ENCODE data around the gene SLC41A2.
"Not testable (repeated sequence)": the region's sequence is repeated elsewhere in the genome, so short reads cannot be mapped to it uniquely, and the experiment has no call there.

The SLC41A2 gene

DNA sequence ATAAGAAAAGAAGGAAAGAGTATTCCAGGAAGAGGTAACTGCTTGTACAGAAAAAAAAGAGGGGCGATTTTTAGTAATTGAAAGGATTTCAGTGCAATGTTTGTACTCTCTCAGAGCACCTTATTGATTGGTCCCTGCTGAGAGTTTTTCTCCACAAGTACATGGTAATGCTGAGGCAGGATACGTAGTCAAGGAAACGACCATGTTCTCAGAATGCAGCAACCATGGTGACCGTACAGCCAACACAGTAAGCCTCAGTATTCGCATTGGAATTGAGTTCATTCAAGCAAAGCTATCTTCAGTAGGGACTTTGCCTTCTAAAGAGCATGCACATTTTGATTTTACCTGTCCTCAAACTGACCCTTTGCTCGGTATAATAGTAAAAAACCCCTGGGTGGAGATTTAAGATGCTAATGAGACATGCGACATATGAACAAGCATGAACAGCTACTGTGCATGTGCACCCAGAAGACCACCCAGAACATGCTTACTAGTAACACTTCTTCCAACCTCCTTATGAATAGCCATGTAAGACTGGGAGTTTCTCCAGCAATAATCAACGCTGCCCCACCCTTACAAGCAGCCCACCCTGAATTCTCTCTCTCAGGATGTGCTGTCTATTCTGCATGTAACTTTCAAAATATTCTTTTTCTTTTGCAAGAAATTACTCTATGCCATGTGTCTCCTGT, 6.2 kb upstream of the SLC41A2 start:
- no peak for DNase-seq (ENCODE audit: low read depth in 2 of 2)

DNA sequence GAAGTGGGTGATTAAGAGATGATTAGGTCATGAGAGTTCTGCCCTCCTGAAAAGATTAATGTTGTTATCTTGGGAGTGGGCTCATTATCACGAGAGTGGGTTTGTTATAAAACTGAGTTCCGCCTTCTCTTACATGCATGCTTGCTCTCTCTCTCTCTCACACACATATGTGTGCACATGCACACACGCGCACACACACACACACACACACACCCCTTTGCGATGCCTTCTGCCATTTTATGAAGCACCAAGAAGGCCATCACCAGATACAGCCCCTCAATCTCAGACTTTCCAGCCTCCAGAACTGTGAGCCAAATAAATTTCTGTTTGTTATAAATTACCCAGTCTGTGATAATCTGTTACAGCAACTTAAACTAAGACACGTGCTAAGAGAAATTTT, 5.7 kb upstream of the SLC41A2 start:
- DNase-seq (ENCODE audit: low read depth in 2 of 2): no peak

DNA sequence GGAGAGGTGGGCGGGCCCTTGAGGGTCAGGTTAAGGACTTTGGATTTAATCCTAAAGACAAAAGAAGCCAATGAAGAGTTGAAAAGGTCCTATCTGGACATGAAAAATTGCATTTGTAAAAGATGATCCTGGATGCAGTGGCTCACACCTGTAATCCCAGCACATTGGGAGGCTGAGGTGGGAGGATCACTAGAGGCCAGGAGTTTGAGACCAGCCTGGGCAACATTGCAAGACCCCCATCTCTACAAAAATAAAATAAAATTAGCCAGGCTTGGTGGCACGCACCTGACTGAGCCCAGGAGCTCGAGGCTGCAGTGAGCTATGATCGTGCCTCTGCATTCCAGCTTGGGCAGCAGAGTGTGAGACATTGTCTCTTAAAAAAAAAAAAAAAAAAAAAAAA, 2.4 kb upstream of the SLC41A2 start:
- no peak for DNase-seq (ENCODE audit: low read depth in 2 of 2)

DNA sequence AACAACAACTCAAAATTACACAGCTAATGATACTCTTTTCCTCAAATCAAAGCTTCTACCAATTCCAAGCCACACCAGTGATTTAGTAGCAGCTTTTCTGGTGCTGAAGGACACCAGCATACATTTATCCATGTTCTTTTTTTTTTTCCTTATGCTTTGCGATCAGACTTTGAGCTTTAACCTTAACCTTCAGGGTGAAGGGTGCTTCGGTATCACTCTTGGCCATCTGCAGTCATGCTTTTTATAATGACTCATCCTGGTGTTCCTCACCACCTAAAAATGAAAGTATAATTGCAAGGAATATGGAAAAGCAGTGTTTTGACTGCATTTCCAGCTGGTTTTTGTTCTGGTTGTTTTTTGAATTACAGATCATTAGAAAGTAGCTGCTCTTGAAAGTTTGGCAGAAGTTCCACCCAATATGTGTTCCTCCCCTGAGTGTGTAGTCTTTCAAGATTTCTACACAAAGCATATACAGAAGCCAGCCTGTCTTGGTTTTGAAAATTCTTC, 1.3 kb upstream of the SLC41A2 start:
- DNase-seq (ENCODE audit: low read depth in 2 of 2): no peak

DNA sequence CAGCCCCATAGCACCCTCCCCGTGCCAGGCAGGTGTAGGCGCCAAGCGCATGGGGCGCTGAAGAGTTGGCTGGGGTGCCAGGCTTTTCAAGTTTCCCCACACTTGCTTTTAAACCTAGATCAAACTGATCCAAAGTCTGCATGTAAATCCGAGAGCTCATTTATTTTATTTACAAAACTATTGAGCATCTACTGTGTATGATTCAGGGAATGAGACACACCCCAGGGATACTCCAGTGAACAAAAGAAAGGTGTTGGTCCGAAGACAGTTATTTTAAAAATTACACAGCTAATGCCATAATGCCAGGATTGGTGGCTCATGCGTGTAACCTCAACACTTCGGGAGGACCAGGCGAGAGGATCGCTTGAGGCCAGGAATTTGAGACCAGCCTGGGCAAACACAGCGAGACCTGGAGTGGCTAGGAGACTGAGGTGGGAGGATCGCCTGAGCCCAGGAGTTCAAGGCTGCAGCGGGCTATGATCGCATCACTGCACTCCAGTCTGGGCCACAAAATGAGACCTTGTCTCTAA, 780 bp upstream of the SLC41A2 start:
- DNase-seq (ENCODE audit: low read depth in 2 of 2): no peak

DNA sequence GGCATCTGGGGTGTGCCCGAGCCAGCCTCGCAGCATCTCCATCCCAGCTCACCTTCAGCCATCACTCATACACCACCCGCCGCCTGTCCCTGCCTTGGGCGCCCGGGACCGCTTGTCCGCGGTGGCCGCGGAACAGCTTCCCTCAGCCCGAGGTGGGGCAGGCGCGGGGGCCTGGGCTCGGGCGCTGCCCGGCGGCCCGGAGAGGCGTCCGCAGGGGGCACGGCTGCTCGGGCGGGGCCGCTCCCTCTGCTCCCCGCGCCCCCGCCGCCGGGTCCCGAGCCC, 430 bp downstream of the SLC41A2 start:
- no peak for DNase-seq (ENCODE audit: low read depth in 2 of 2)

DNA sequence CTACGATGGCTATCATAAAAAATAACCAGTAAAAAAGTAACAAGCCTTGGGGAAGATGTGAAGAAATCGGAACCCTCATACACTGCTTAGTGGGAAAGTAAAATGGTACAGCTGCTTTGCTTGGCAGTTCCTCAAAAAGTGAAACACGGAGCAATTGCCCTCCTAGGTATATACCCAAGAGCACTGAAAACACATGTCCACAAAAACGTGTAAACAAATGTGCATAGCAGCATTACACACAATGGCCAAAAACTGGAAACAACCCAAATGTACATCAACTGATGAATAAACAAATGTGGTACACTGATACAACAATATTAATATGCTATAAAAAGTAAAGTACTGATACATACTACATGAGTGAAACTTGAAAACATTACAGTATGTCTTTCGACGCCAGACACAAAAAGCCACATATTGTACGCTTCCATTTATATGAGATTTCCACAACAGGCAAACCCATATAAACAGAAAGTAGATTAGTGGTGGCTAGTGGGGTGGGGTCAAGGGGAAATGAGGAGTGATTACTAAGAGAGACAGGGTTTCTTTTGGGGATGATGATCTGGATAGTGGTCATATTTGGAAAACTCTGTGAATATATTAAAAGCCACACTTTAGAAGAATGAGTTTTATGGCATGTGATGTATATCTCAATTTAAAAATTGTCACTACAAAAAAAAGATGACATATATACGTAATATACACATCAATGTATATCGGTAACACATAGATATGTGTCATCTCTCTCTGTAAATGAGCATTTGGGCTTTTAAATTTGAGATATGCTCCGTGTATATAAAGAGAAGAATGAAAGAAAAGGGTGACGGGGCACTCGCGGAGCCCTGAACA, 996 bp downstream of the SLC41A2 start:
- DNase-seq (ENCODE audit: low read depth in 2 of 2): no peak

DNA sequence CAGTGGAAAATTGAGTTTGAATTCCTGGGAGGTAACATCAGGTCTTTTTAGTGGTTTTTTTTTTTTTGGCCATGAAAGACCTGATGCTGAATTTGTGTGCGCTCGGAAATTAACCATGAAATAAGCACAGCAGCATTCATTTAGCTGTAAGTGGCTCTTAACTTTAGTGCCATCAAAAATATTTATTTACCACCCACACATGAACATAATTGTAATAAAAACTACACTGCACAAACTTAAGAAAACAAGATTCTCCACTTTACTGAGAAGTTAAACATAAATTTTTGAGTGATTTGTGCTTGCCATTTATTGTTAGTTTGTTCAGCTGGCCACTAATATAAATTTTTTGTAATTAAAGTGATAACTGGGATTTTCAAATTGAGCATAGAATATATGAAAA, 2.4 kb downstream of the SLC41A2 start:
- DNase-seq (ENCODE audit: low read depth in 2 of 2): no peak

DNA sequence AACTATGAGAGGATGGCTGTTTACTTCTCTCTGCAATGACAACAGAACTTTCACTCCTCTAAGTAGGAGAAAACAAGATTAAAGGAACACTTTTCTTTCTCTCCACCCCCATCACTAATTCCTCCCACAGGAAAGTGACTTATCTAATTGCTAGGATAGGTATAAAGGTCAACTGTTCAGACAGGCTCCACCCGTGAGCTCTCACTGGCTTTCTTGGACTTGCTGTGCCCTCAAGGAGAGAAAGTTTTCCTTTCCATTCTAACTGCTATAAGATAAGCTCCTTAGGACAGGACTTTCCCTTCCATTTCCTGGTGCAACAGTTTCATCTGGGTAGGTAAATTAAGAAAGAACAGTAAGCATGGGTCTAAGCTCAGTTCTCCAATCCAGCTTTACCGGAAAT, 4.8 kb downstream of the SLC41A2 start:
- no peak for DNase-seq (ENCODE audit: low read depth in 2 of 2)

DNA sequence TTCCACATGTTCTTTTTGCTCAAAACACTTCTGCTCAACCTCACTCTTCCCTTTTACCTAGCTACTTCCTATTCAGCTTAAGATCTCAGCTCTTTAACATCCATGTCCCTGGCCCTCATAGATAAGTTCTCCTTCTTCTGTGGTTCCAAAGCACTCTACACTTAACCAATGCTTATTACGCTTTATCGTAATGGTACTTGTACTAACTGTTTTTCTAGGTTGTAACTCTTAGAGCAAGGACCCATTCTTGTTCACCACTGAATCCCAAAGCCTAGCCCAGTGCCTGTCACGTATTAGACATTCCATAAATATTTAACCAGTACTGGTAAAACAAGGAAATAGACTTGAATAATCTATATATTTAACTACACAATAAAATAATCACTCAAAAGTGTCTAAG, 5.3 kb downstream of the SLC41A2 start:
- DNase-seq (ENCODE audit: low read depth in 2 of 2): no peak

DNA sequence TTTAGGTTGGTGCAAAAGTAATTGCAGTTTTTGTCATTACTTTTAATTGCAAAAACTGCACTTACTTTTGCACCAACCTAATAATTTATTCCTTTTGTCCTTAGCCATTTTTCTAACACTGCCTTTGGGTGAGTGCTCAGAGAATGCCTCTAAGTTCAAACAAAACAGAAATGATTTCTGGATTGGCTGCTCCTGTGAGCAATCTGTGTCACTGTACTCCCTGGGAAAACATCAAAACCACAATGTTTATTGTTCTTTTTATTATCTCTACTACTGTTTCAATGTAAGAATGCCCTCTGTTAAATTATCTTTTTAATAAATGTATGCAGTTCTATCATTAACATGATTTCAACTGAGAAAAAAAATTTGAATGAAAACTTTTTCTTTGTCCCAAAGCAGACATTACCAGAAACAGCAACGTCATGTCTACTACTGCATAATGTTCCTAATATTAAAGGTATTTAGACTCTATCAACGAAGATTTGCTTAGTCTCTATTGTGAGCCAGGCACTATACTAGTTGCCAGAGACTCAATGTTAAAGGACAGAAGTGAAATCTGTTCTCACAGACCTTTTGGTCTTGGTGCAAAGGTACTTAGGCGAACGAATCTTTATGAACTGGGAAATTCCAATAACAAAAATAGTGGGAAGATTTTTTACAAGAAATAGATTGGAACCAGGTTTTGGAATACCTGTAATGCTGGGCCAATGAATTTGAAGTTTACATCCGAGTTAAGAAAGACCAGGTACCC, 6.2 kb downstream of the SLC41A2 start:
- DNase-seq (ENCODE audit: low read depth in 2 of 2): no peak

DNA sequence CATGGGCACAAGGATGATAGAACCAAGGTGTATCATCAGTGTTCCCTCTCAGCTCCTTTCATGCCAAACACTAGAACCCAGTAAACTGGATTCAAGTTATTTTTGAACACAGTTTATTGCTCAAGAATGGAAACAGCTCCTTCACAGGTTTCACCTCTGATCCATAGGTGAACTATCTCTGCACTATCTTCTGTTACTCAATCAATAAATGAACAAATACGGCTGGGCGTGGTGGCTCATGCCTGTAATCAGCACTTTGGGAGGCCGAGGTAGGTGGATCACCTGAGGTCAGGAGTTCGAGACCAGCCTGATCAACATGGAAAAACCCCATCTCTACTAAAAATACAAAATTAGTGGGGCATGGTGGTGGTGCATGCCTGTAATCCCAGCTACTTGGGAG, 9.4 kb downstream of the SLC41A2 start:
- not testable (repeated sequence) for DNase-seq (ENCODE audit: low read depth in 2 of 2)

DNA sequence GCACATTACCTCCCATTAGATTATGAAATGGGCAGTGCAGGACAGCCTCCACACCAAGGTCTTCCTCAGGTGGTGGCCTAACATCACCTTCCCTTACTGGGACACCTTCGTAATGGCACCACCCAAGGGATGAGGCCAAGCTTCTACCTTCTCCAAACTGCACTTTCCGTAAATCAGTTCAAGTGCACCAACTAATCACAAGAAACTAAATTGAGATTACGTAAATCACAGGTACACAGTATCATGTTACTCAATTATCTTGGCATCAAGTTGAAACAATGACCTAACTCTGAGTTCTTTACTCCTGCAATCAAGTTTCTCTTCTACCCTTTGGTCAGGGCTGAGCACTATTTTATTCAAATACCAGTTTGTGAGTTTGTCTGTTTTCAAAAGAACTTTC, 13.8 kb downstream of the SLC41A2 start:
- DNase-seq (ENCODE audit: low read depth in 2 of 2): no peak

DNA sequence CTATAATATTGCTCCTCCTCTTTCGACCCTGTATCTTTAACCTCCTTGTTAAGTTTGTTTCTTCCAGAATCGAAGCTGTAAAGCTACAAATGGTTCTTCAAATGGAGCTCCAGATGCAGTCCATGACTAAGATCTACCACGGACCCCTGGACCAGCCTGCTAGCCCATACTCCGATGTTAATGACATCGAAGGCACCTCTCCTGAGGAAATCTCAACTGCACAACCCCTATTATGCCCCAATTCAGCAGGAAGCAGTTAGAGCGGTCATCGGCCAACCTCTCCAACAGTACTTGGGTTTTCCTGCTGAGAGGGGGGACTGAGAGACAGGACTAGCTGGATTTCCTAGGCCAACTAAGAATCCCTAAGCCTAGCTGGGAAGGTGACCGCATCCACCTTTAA, 14.7 kb downstream of the SLC41A2 start:
- not testable (repeated sequence) for DNase-seq (ENCODE audit: low read depth in 2 of 2)

DNA sequence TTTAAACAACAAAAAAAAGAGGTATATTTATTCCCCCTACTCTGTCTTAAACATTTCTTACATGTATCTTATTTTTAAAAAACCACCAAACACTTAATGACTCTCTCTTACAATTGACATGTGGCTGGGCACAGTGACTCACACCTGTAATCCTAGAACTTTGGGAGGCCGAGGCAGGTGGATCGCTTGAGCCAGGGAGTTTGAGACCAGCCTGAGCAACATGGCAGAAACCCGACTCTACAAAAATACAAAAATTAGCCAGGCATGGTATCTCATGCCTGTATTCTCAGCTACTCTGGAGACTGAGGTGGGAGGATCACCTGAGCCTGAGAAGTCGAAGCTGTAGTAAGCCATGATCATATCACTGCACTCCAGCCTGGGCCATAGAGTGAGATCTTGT, 16.0 kb downstream of the SLC41A2 start:
- DNase-seq (ENCODE audit: low read depth in 2 of 2): no peak

DNA sequence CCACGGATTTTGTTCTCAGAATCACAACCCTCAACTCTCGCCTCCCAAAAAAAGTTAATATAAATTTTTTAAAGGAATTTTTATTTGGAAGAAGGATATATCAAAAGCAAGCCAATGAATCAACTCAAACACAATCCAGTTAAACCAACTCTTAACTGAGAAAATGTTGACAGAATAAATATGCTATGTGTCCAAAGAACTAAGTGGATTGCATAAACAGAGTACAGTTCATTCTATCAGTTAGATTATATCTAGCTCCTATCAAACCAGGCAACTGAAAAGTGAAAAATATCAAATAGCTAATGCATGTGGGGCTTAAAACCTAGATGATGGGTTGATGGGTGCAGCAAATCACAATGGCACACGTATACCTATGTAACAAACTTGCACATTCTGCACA, 16.6 kb downstream of the SLC41A2 start:
- DNase-seq (ENCODE audit: low read depth in 2 of 2): no peak

DNA sequence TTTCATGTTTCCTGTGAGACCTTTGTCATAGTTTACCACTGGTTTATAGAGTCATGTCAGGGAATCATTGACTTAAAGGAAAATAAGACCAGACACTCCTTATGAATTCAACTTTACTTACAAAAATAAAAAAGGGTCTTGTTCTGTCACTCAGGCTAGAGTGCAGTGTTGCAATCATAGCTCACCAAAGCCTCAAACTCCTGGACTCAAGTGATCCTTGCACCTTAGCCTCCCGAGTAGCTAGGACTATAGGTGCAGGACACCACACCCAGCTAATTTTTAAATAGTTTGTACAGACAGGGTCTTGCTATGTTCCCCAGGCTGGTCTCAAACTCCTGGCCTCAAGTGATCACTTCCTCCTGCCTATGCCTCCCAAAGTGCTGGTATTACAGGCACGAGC, 19.0 kb downstream of the SLC41A2 start:
- DNase-seq (ENCODE audit: low read depth in 2 of 2): no peak

DNA sequence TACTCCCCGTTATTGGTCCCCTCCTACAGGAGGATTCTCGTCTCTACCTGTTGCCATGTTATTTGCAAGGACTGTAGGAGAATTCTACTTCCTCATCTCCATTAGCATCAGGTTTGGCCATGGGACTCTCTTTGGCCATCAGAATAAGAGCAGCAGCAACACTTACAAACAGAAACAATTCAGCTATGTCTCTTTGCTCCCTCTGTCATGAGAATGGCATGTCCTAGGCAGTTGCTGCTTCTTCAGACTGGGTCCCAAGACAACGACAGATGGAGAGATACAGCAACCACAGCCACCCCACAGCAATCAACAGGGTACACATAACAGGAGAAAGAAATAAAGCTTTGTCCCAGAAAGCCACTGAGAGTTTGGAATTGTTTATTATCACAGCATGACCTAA, 19.7 kb downstream of the SLC41A2 start:
- no peak for DNase-seq (ENCODE audit: low read depth in 2 of 2)

DNA sequence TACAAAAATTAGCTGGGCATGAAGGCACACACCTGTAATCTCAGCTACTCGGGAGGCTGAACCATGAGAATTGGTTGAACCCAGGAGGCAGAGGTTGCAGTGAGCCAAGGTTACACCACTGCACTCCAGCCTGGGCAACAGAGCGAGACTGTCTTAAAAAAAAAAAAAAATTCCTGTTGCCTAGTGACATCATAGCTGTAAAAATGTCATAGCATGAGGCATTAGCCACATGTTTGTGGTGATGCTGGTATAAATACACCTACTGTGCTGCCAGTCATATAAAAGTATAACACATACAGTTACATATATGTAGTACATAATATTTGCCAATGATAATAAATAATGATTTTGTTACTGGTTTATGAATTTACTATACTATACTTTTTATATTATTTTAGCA, 22.2 kb downstream of the SLC41A2 start:
- no peak for DNase-seq (ENCODE audit: low read depth in 2 of 2)

DNA sequence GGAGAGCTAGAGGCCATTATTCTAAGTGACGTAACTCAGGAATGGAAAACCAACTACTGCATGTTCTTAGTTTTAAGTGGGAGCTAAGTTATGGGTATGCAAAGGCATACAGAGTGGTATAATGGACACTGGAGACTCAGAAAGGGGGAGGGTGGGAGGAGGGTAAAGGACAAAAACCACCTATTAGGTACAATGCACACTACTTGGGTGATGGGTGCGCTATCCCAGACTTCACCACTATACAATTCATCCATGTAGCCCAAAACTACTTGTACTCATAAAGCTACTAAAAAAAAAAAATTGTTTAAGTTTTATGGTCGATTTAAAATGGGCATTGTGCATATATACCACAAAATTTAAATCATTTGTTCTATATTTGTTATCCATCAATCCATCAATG, 24.3 kb downstream of the SLC41A2 start:
- no peak for DNase-seq (ENCODE audit: low read depth in 2 of 2)

DNA sequence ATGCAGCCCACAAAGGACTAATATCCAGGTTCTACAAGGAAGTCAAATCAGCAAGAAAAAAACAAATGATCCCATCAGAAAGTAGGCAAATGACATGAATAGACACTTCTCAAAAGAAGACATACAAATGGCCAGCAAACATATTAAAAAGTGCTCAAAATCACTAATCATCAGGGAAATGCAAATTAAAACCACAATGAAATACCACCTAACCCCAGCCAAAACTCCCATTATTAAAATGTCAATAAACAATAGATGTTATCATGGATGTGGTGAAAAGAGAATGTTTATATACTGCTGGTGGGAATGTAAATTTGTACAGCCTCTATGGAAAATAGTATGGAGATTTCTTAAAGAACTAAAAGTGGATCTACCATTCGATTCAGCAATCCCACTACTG, 25.0 kb downstream of the SLC41A2 start:
- no peak for DNase-seq (ENCODE audit: low read depth in 2 of 2)

All from activated CD4-positive, alpha-beta T cell treated with anti-CD3 and anti-CD28 coated beads for 24 hours (primary cell).